T-cell (primary cell): Measurements from ENCODE around the gene CA10. TPM values are rescaled to one million over a fixed set of nuclear protein-coding genes. Genes with fewer than 3 reads are reported as not detected.

Experiments
- ATAC-seq, 4 experiments: fragments of 200-7000 bp in 3 of 4; fragments of 150-1000 bp in 1 of 4; cut with Tn5 transposase; replicated peaks in 1 of 4; 1 replicate in 3 of 4; 2 replicates in 1 of 4; pipeline ENCODE4 v1.10.0; 2021; ENCODE audit warnings: moderate library complexity in 3 of 4, mild to moderate bottlenecking in 2 of 4, moderate number of reproducible peaks in 1 of 4
- CTCF ChIA-PET, 2 donors: fragments of 300-600 bp; sonication (Branson Sonifier 250); formaldehyde crosslinking; loops; one replicate each; lab custom pipeline; 2022; ENCODE audit warnings: antibody characterized with exemption in 2 of 2; lab: Charles Lee
- POLR2A ChIA-PET, 2 donors: fragments of 300-600 bp; sonication (Branson Sonifier 250); formaldehyde crosslinking; loops; one replicate each; lab custom pipeline; 2022; ENCODE audit warnings: antibody characterized with exemption in 2 of 2; lab: Charles Lee
- DNase-seq, 35 experiments: peaks; one replicate each; pipeline versions ENCODE4 v3.0.0 to v3.0.0-alpha.2; 2013 to 2023
- H3K27ac ChIP-seq: one replicate; pipeline ENCODE4 v1.5.1; 2013; ENCODE audit warnings: low read length
- H3K27me3 ChIP-seq, 2 experiments: replicated peaks in 1 of 2; 1 replicate in 1 of 2; 2 replicates in 1 of 2; pipeline versions ENCODE4 v1.6.1 to v1.7.0; 2013; ENCODE audit warnings: low read length in 1 of 2, mixed read lengths in 1 of 2; ENCODE audit not compliant: control insufficient read depth in 2 of 2, insufficient read depth in 2 of 2; ENCODE audit errors: extremely low read depth in 1 of 2
- H3K36me3 ChIP-seq, 2 donors: 1 replicate in 1 of 2; 2 replicates in 1 of 2; pipeline versions ENCODE4 v1.6.1 to v1.7.0; 2013; ENCODE audit warnings: low read length in 1 of 2; ENCODE audit not compliant: control insufficient read depth in 2 of 2, insufficient read depth in 1 of 2; ENCODE audit errors: extremely low read depth in 1 of 2
- H3K4me1 ChIP-seq, 2 experiments: 1 replicate in 1 of 2; 2 replicates in 1 of 2; pipeline versions ENCODE4 v1.6.1 to v1.7.0; 2013; ENCODE audit warnings: low read length in 2 of 2, mixed read lengths in 1 of 2; ENCODE audit not compliant: insufficient read depth in 2 of 2, control insufficient read depth in 1 of 2; ENCODE audit errors: extremely low read depth in 1 of 2
- H3K4me3 ChIP-seq, 2 donors: 1 replicate in 1 of 2; 2 replicates in 1 of 2; pipeline versions ENCODE4 v1.5.1 to v1.7.0; 2013; ENCODE audit warnings: mild to moderate bottlenecking in 2 of 2, low read length in 1 of 2, moderate library complexity in 1 of 2; ENCODE audit not compliant: control insufficient read depth in 1 of 2; ENCODE audit errors: extremely low read depth in 1 of 2
- H3K9me3 ChIP-seq: 2 replicates; pipeline ENCODE4 v1.7.0; 2013
- H3K27ac Mint-ChIP-seq, 2 donors: one replicate each; pipeline ENCODE4 v1.8.0; 2020 to 2021; ENCODE audit warnings: mild to moderate bottlenecking in 2 of 2, mixed read lengths in 2 of 2
- H3K27me3 Mint-ChIP-seq, 2 donors: one replicate each; pipeline ENCODE4 v1.8.0; 2021 to 2022; ENCODE audit warnings: mixed read lengths in 2 of 2
- H3K36me3 Mint-ChIP-seq: one replicate; pipeline ENCODE4 v1.8.0; 2021; ENCODE audit warnings: mixed read lengths
- H3K4me1 Mint-ChIP-seq, 3 donors: one replicate each; pipeline ENCODE4 v1.8.0; 2020 to 2022; ENCODE audit warnings: mixed read lengths in 3 of 3, mild to moderate bottlenecking in 1 of 3
- H3K4me3 Mint-ChIP-seq, 3 donors: one replicate each; pipeline ENCODE4 v1.8.0; 2020 to 2022; ENCODE audit warnings: mild to moderate bottlenecking in 3 of 3, mixed read lengths in 3 of 3, moderate library complexity in 3 of 3
- H3K9me3 Mint-ChIP-seq, 3 donors: one replicate each; pipeline ENCODE4 v1.8.0; 2020 to 2022; ENCODE audit warnings: mixed read lengths in 3 of 3
- WGBS: methylation state at CpG from one replicate; pipeline ENCODE4 v1.1.5; 2013; ENCODE audit warnings: missing lambda C conversion rate; ENCODE audit not compliant: insufficient coverage; 5-methylcytosine and 5-hydroxymethylcytosine counted together
- total RNA-seq, 35 experiments: library from RNA in 6 of 35; stranded (reverse) in 6 of 35; fragments of 120-200 nt in 1 of 35; gene quantifications; one replicate each; pipeline versions ENCODE4 v1.2.1 to v1.2.4 and lab custom pipeline; 2013 to 2026

Gene CA10
- total RNA-seq, 5 donors from 2014 or later (not counting 1 experiment from before 2014, with no cell fraction given) = 0.30 TPM; not detected in 4

DNA sequence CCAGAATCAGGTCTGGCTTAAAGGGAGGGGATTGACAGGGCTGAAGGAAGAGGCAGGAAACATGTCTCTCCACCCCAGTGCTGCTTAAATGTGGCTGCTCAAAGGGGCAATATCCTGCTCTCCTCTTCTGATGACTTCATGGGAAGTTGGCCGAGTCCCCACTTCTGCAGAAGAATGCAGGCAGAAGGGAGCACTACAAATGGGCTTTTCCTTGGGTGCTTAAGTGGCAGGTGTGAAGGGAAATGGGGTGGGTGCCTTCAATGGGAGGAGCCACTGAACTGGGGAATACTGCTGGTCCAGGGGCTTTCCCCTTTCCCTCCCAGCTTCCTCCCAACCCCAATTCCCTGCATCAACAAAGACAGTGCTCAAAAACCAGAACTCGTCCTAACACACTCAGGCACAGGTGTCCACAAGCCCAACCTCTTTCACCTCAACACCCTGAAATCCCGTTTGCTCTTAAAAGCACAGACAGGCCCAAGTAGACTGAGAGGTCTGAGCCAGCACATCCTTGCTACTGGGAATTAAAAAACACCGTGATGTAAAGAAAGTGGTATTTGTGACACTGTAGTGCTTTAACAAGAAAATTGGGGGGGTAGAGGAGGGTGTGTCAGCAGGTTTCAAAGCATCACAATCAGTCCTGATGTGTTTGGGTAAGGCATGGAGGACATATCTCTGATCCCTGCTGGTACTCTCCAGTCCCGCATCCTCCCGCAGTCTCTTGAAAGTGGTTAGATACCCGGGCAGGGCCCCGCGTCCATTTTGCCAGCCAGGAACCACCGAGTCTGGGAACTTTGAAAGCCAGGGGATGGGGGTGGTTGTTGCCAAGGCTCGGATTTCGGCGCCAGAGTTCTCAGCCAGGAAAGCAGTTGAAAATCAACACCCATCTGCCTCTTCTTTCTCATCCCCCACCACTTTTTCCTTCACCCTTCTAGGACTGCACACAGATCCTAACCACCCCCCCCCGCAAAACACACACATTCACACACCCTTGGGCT lies 1.6 kb downstream of the CA10 start:
- POLR2A ChIA-PET = no interaction called here
- CTCF ChIA-PET = no interaction called here
- H3K4me3 Mint-ChIP-seq = no peak overlapping the region
- H3K36me3 Mint-ChIP-seq = no peaks in the 10 kb centered on the region
- no peak for ATAC-seq
- H3K4me1 Mint-ChIP-seq = peaks cover 0 to 6% (median 5%) of the 10 kb centered on the region in 3 donors
- no peak for DNase-seq
- H3K27ac Mint-ChIP-seq = no peak overlapping the region
- H3K9me3 Mint-ChIP-seq = peaks cover 0 to 8% (median 3%) of the 10 kb centered on the region in 3 donors
- H3K4me3 ChIP-seq = no peak overlapping the region
- 22% methylated on average over 11 of the region's 14 CpGs for WGBS
- H3K4me1 ChIP-seq = peaks cover 0 to 4% of the 10 kb centered on the region in 2 experiments
- H3K27me3 Mint-ChIP-seq = peaks cover 54 to 57% of the 10 kb centered on the region in 2 donors
- no peaks in the 10 kb centered on the region for H3K9me3 ChIP-seq
- no peak overlapping the region for H3K27ac ChIP-seq
- peaks cover 3 to 40% of the 10 kb centered on the region in 2 experiments for H3K27me3 ChIP-seq
- H3K36me3 ChIP-seq = no peaks in the 10 kb centered on the region

GRCh38 chr17:52155301-52155700 lies 3.2 kb downstream of the CA10 start:
- peaks cover 0 to 6% (median 5%) of the 10 kb centered on the region in 3 donors for H3K4me1 Mint-ChIP-seq

DNA sequence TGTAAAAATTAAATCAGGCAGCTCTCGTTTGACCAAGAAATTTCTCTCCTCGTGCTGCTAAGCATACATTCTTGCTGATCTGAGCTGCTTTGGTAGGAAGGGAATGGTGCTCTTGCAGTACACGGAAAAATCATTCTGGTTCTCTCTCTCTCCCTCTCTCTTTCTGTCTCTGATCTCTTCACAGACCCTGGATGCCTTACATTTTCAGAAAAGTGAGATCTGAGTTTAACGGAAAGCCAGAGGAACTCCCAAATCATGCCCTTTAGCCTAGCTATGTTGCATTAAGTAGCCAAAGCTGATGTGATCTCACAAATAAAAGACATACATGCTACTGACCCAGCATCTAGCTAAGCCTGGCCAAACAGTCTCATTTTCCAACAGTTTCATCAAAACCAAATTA lies 4.0 kb downstream of the CA10 start:
- H3K27me3 Mint-ChIP-seq = peaks cover 34 to 43% of the 10 kb centered on the region in 2 donors
- H3K36me3 Mint-ChIP-seq = no peaks in the 10 kb centered on the region
- Histone ChIP-seq H3K27ac (no peak overlapping the region), H3K9me3 (no peaks in the 10 kb centered on the region), H3K4me3 (no peak overlapping the region), H3K36me3 (no peaks in the 10 kb centered on the region), H3K27me3 (peaks cover 0 to 31% of the 10 kb centered on the region in 2 experiments), H3K4me1 (peaks cover 0 to 4% of the 10 kb centered on the region in 2 experiments)
- ChIA-PET POLR2A (no interaction called here), CTCF (no interaction called here)
- no peak overlapping the region for H3K4me3 Mint-ChIP-seq
- DNase-seq = no peak
- peaks cover 0 to 8% (median 0%) of the 10 kb centered on the region in 3 donors for H3K9me3 Mint-ChIP-seq
- peaks cover 0 to 6% (median 5%) of the 10 kb centered on the region in 3 donors for H3K4me1 Mint-ChIP-seq
- no peak overlapping the region for H3K27ac Mint-ChIP-seq
- ATAC-seq = no peak
- 100% methylated on average over 1 of the region's 4 CpGs for WGBS

More at GRCh38 chr17:52155301-52155700, 3.2 kb downstream of the CA10 start:
- POLR2A ChIA-PET = no interaction called here
- no peak overlapping the region for H3K4me3 ChIP-seq
- no peak overlapping the region for H3K27ac ChIP-seq
- H3K9me3 Mint-ChIP-seq = peaks cover 0 to 8% (median 0%) of the 10 kb centered on the region in 3 donors
- no peaks in the 10 kb centered on the region for H3K36me3 Mint-ChIP-seq
- peaks cover 0 to 40% of the 10 kb centered on the region in 2 experiments for H3K27me3 ChIP-seq
- CTCF ChIA-PET = no interaction called here
- DNase-seq (no peak), ATAC-seq (no peak)
- no peaks in the 10 kb centered on the region for H3K36me3 ChIP-seq
- no peaks in the 10 kb centered on the region for H3K9me3 ChIP-seq
- H3K27me3 Mint-ChIP-seq = peaks cover 42 to 52% of the 10 kb centered on the region in 2 donors
- peaks cover 0 to 4% of the 10 kb centered on the region in 2 experiments for H3K4me1 ChIP-seq
- no peak overlapping the region for H3K4me3 Mint-ChIP-seq
- H3K27ac Mint-ChIP-seq = no peak overlapping the region

GRCh38 chr17:52150935-52151334 lies 7.6 kb downstream of the CA10 start:
- H3K36me3 Mint-ChIP-seq = no peaks in the 10 kb centered on the region
- CTCF ChIA-PET = no interaction called here
- DNase-seq = no peak

DNA sequence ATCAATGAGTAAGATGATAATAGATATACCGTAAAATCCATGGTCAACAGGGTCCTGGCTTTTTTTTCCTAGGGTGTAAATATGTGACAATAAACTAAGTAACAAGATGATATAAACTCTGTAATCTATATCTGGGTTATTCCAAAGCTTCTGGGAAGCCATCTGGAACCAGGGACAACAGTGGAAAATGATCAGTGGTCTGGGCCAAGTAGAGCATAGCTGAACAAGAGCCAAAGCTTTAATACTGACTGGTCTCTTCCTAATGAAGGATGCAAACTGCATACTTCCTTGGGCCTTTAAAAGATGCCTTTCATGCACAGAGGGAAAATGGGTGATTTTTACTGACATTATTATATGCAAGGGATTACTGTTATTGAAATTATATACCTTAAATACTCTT lies 8.9 kb downstream of the CA10 start:
- H3K27me3 Mint-ChIP-seq = peaks cover 2 to 17% of the 10 kb centered on the region in 2 donors
- no peaks in the 10 kb centered on the region for H3K36me3 Mint-ChIP-seq
- H3K27ac Mint-ChIP-seq = no peak overlapping the region
- Histone ChIP-seq H3K9me3 (no peaks in the 10 kb centered on the region), H3K27me3 (no peaks in the 10 kb centered on the region), H3K27ac (no peak overlapping the region), H3K36me3 (no peaks in the 10 kb centered on the region), H3K4me1 (no peaks in the 10 kb centered on the region), H3K4me3 (no peak overlapping the region)
- no CpG with 5 or more reads among the region's 1 CpG for WGBS
- peaks cover 0 to 8% (median 3%) of the 10 kb centered on the region in 3 donors for H3K9me3 Mint-ChIP-seq
- no peak overlapping the region for H3K4me3 Mint-ChIP-seq
- ATAC-seq (no peak), DNase-seq (no peak)
- POLR2A ChIA-PET = no interaction called here
- CTCF ChIA-PET = no interaction called here
- peaks cover 0 to 4% (median 1%) of the 10 kb centered on the region in 3 donors for H3K4me1 Mint-ChIP-seq

More at GRCh38 chr17:52150935-52151334, 7.6 kb downstream of the CA10 start:
- no peaks in the 10 kb centered on the region for H3K36me3 ChIP-seq
- Mint-ChIP-seq H3K4me3 (no peak overlapping the region), H3K27ac (no peak overlapping the region), H3K4me1 (peaks cover 0 to 2% (median 1%) of the 10 kb centered on the region in 3 donors), H3K9me3 (peaks cover 0 to 8% (median 0%) of the 10 kb centered on the region in 3 donors), H3K27me3 (peaks cover 5 to 16% of the 10 kb centered on the region in 2 donors)
- H3K9me3 ChIP-seq = no peaks in the 10 kb centered on the region
- H3K27me3 ChIP-seq = no peaks in the 10 kb centered on the region
- no peaks in the 10 kb centered on the region for H3K4me1 ChIP-seq
- no peak overlapping the region for H3K4me3 ChIP-seq
- POLR2A ChIA-PET = no interaction called here
- no CpG with 5 or more reads among the region's 2 CpGs for WGBS
- no peak for ATAC-seq
- no peak overlapping the region for H3K27ac ChIP-seq

DNA sequence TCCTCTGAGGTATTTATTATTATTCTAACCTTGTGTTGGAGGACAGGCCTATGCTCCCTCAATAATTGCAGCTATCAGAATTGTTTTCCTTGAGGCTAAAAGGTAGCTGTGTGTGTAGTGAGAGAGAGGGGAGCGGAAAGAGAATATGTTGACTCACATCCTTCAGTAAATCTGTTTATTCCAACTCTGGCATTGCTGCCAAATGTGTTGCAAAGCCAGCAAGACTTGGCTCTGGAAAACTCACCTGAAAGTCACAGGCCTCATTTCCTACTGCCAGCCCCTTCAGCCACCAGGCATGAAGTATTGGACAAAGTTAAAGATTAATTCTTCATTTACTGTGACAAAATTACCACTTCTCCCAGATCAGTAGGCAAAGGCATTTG lies 9.6 kb downstream of the CA10 start:
- no peak overlapping the region for H3K4me3 ChIP-seq
- Mint-ChIP-seq H3K4me1 (peaks cover 0 to 4% (median 1%) of the 10 kb centered on the region in 3 donors), H3K4me3 (no peak overlapping the region), H3K27ac (no peak overlapping the region), H3K36me3 (no peaks in the 10 kb centered on the region), H3K27me3 (peaks cover 2 to 11% of the 10 kb centered on the region in 2 donors), H3K9me3 (peaks cover 0 to 4% (median 3%) of the 10 kb centered on the region in 3 donors)
- H3K27ac ChIP-seq = no peak overlapping the region
- DNase-seq = no peak
- WGBS = no CpG with 5 or more reads among the region's 1 CpG
- CTCF ChIA-PET = no interaction called here
- no peak for ATAC-seq
- H3K4me1 ChIP-seq = no peaks in the 10 kb centered on the region
- H3K9me3 ChIP-seq = no peaks in the 10 kb centered on the region
- H3K27me3 ChIP-seq = no peaks in the 10 kb centered on the region
- no peaks in the 10 kb centered on the region for H3K36me3 ChIP-seq
- POLR2A ChIA-PET = no interaction called here
